ENCODE results near the gene PRKACA.
A peak's percentile ranks its signal among the peaks of the same experiment; 100 is the strongest.
"Not testable (repeated sequence)": the region's sequence is repeated elsewhere in the genome, so short reads cannot be mapped to it uniquely, and the experiment has no call there.

The PRKACA gene

GRCh38 chr19:14148751-14149410 lies 31.3 kb upstream of the PRKACA start:
- DNase-seq (ENCODE audit: extremely low spot score, insufficient read length, low read depth) (no peak), FAIRE-seq (no peak)

- no peak for FAIRE-seq
Observed at GRCh38 chr19:14147797-14148605, 30.4 kb upstream of the PRKACA start.

GRCh38 chr19:14146789-14147216 lies 29.2 kb upstream of the PRKACA start:
- FAIRE-seq, result no peak

More at GRCh38 chr19:14147797-14148605, 30.4 kb upstream of the PRKACA start:
- DNase-seq (ENCODE audit: extremely low spot score, insufficient read length, low read depth), result peak; percentile 46

GRCh38 chr19:14146169-14146568 lies 28.6 kb upstream of the PRKACA start:
- not testable (repeated sequence) for FAIRE-seq; DNase-seq (ENCODE audit: extremely low spot score, insufficient read length, low read depth)

More at GRCh38 chr19:14146789-14147216, 29.2 kb upstream of the PRKACA start:
- DNase-seq (ENCODE audit: extremely low spot score, insufficient read length, low read depth), result no peak

- no peak for FAIRE-seq
Observed at GRCh38 chr19:14145381-14145780, 27.8 kb upstream of the PRKACA start.

GRCh38 chr19:14142262-14143190 lies 25.0 kb upstream of the PRKACA start:
- no peak for DNase-seq (ENCODE audit: extremely low spot score, insufficient read length, low read depth)

More at GRCh38 chr19:14145381-14145780, 27.8 kb upstream of the PRKACA start:
- no peak for DNase-seq (ENCODE audit: extremely low spot score, insufficient read length, low read depth)

GRCh38 chr19:14141041-14141440 lies 23.5 kb upstream of the PRKACA start:
- FAIRE-seq, result no peak
- no peak for DNase-seq (ENCODE audit: extremely low spot score, insufficient read length, low read depth)

More at GRCh38 chr19:14142262-14143190, 25.0 kb upstream of the PRKACA start:
- no peak for FAIRE-seq

- no peak for FAIRE-seq
Observed at GRCh38 chr19:14139944-14140343, 22.4 kb upstream of the PRKACA start.

GRCh38 chr19:14138576-14139265 lies 21.2 kb upstream of the PRKACA start:
- FAIRE-seq (no peak), DNase-seq (ENCODE audit: extremely low spot score, insufficient read length, low read depth) (no peak)

More at GRCh38 chr19:14139944-14140343, 22.4 kb upstream of the PRKACA start:
- DNase-seq (ENCODE audit: extremely low spot score, insufficient read length, low read depth), result no peak

- FAIRE-seq (peak; percentile 99), DNase-seq (ENCODE audit: extremely low spot score, insufficient read length, low read depth) (peak; percentile 97)
Observed at GRCh38 chr19:14136509-14137281, 19.1 kb upstream of the PRKACA start, which contains the start of gene ASF1B. TSS of gene ASF1B (minus strand) at chr19:14136589. CDS start at chr19:14136456, 133 bp downstream.

GRCh38 chr19:14135985-14136508 lies 18.5 kb upstream of the PRKACA start:
- DNase-seq (ENCODE audit: extremely low spot score, insufficient read length, low read depth), result no peak
- FAIRE-seq, result no peak

GRCh38 chr19:14135355-14135754 lies 17.8 kb upstream of the PRKACA start:
- FAIRE-seq (no peak), DNase-seq (ENCODE audit: extremely low spot score, insufficient read length, low read depth) (no peak)

- FAIRE-seq (peak; percentile 65), DNase-seq (ENCODE audit: extremely low spot score, insufficient read length, low read depth) (no peak)
Observed at GRCh38 chr19:14127929-14128509, 10.5 kb upstream of the PRKACA start.

GRCh38 chr19:14127176-14127575 lies 9.6 kb upstream of the PRKACA start:
- no peak for FAIRE-seq
- no peak for DNase-seq (ENCODE audit: extremely low spot score, insufficient read length, low read depth)

GRCh38 chr19:14122924-14123323 lies 5.4 kb upstream of the PRKACA start:
- DNase-seq (ENCODE audit: extremely low spot score, insufficient read length, low read depth), result no peak
- no peak for FAIRE-seq

- no peak for FAIRE-seq
- DNase-seq (ENCODE audit: extremely low spot score, insufficient read length, low read depth), result no peak
Observed at GRCh38 chr19:14120497-14120780, 2.9 kb upstream of the PRKACA start.

- no peak for DNase-seq (ENCODE audit: extremely low spot score, insufficient read length, low read depth)
Observed at GRCh38 chr19:14119644-14120496, 2.3 kb upstream of the PRKACA start.

More at GRCh38 chr19:14119644-14120496, 2.3 kb upstream of the PRKACA start:
- no peak for FAIRE-seq
